WTC11 (cell line): Measurements from ENCODE around the gene RBMS2. TPM values are rescaled to one million over a fixed set of nuclear protein-coding genes. Genes with fewer than 3 reads are reported as not detected.

ENCODE experiments used
- ATAC-seq: fragments of 200-7000 bp; cut with Tn5 transposase; 2 replicates; pipeline ENCODE4 v1.10.0; 2021; ENCODE audit warnings: mild to moderate bottlenecking, moderate library complexity
- CTCF ChIA-PET: fragments of 300-600 bp; sonication (Branson Sonifier 250); formaldehyde crosslinking; loops from one replicate; lab custom pipeline; 2021; ENCODE audit warnings: antibody characterized with exemption; lab: Charles Lee
- POLR2A ChIA-PET: fragments of 350-600 bp; sonication (Branson Sonifier 250); formaldehyde crosslinking; loops from one replicate; lab custom pipeline; 2021; ENCODE audit warnings: antibody characterized with exemption; lab: Charles Lee
- DNase-seq: peaks from one replicate; pipeline ENCODE4 v3.0.0; 2021; ENCODE audit warnings: low spot score
- H3K27ac Mint-ChIP-seq: 2 replicates; pipeline ENCODE4 v1.8.0; 2021; ENCODE audit warnings: mixed read lengths
- H3K27me3 Mint-ChIP-seq: 2 replicates; pipeline ENCODE4 v1.8.0; 2021; ENCODE audit warnings: low read depth, mild to moderate bottlenecking, moderate library complexity, mixed read lengths
- H3K36me3 Mint-ChIP-seq: 2 replicates; pipeline ENCODE4 v1.8.0; 2021; ENCODE audit warnings: mixed read lengths
- H3K4me1 Mint-ChIP-seq: 2 replicates; pipeline ENCODE4 v1.8.0; 2022; ENCODE audit warnings: mixed read lengths
- H3K4me3 Mint-ChIP-seq: 2 replicates; pipeline ENCODE4 v1.8.0; 2021; ENCODE audit warnings: mild to moderate bottlenecking, moderate library complexity, mixed read lengths
- H3K9me3 Mint-ChIP-seq: 2 replicates; pipeline ENCODE4 v1.8.0; 2021; ENCODE audit warnings: mixed read lengths
- ETV6 ChIP-seq: sonication (generic); formaldehyde crosslinking; IDR thresholded peaks from 2 replicates; pipeline ENCODE4 v1.8.1; 2022; ENCODE audit warnings: mild to moderate bottlenecking, missing genetic modification reagents
- FOXK1 ChIP-seq: sonication (generic); formaldehyde crosslinking; IDR thresholded peaks from 2 replicates; pipeline ENCODE4 v1.8.0; 2022; ENCODE audit warnings: mild to moderate bottlenecking, moderate library complexity, missing genetic modification reagents
- GTF2I ChIP-seq: fragments of 250-450 bp; sonication (Bioruptor Pico); conservative IDR thresholded peaks from 2 replicates; pipeline ENCODE4 v1.4.0; 2021; ENCODE audit warnings: mild to moderate bottlenecking
- KAT7 ChIP-seq: sonication (generic); formaldehyde crosslinking; IDR thresholded peaks from 2 replicates; pipeline ENCODE4 v1.8.1; 2023; ENCODE audit warnings: missing genetic modification reagents, mild to moderate bottlenecking, borderline replicate concordance
- MYBL2 ChIP-seq: sonication (generic); formaldehyde crosslinking; IDR thresholded peaks from 2 replicates; pipeline ENCODE4 v1.8.1; 2023; ENCODE audit warnings: mild to moderate bottlenecking, moderate library complexity, missing genetic modification reagents
- NR2C2 ChIP-seq: sonication (generic); formaldehyde crosslinking; IDR thresholded peaks from 2 replicates; pipeline ENCODE4 v1.8.0; 2022; ENCODE audit warnings: mild to moderate bottlenecking, missing genetic modification reagents
- SP1 ChIP-seq: sonication (generic); formaldehyde crosslinking; conservative IDR thresholded peaks from 2 replicates; pipeline ENCODE4 v1.8.1; 2022; ENCODE audit warnings: missing genetic modification reagents
- TP53 ChIP-seq: sonication (generic); formaldehyde crosslinking; IDR thresholded peaks from 2 replicates; pipeline ENCODE4 v1.8.1; 2023; ENCODE audit warnings: mild to moderate bottlenecking, missing genetic modification reagents
- ZBTB21 ChIP-seq: sonication (generic); formaldehyde crosslinking; IDR thresholded peaks from 2 replicates; pipeline ENCODE4 v1.8.1; 2023; ENCODE audit warnings: mild to moderate bottlenecking, missing genetic modification reagents, borderline replicate concordance
- ZNF263 ChIP-seq: sonication (generic); formaldehyde crosslinking; IDR thresholded peaks from 2 replicates; pipeline ENCODE4 v1.8.1; 2022; ENCODE audit warnings: low read depth, mild to moderate bottlenecking, moderate library complexity, missing genetic modification reagents
- ZNF416 ChIP-seq: fragments of 250-450 bp; sonication (Bioruptor Pico); IDR thresholded peaks from 2 replicates; pipeline ENCODE4 v1.9.0; 2021; ENCODE audit warnings: mild to moderate bottlenecking, inconsistent platforms
- ZNF512 ChIP-seq: sonication (generic); formaldehyde crosslinking; IDR thresholded peaks from 2 replicates; pipeline ENCODE4 v1.8.1; 2022; ENCODE audit warnings: missing genetic modification reagents, borderline replicate concordance
- ZNF532 ChIP-seq: fragments of 250-450 bp; sonication (Bioruptor Pico); IDR thresholded peaks from 2 replicates; pipeline ENCODE4 v1.9.0; 2021; ENCODE audit warnings: mild to moderate bottlenecking, borderline replicate concordance
- ZNF671 ChIP-seq: fragments of 250-450 bp; sonication (Bioruptor Pico); IDR thresholded peaks from 2 replicates; pipeline ENCODE4 v1.8.0; 2021; ENCODE audit warnings: mild to moderate bottlenecking
- total RNA-seq: library from RNA; stranded (reverse); gene quantifications from 3 replicates; pipeline ENCODE4 v1.2.3, GENCODE V29; 2021
- TF ChIP-seq, protein P1 (sequence below): sonication (generic); formaldehyde crosslinking; IDR thresholded peaks from 2 replicates; pipeline ENCODE4 v1.8.1; 2023; ENCODE audit warnings: mild to moderate bottlenecking, missing genetic modification reagents, moderate library complexity
- TF ChIP-seq, protein P2 (sequence below): fragments of 250-450 bp; sonication (Bioruptor Pico); IDR thresholded peaks from 2 replicates; pipeline ENCODE4 v1.9.0; 2021; ENCODE audit warnings: mild to moderate bottlenecking
- TF ChIP-seq, protein P3 (sequence below): sonication (generic); formaldehyde crosslinking; IDR thresholded peaks from 2 replicates; pipeline ENCODE4 v1.8.1; 2022; ENCODE audit warnings: mild to moderate bottlenecking, missing genetic modification reagents, moderate library complexity, borderline replicate concordance
- TF ChIP-seq, protein P4 (sequence below): sonication (generic); formaldehyde crosslinking; IDR thresholded peaks from 2 replicates; pipeline ENCODE4 v1.8.0; 2022; ENCODE audit warnings: mild to moderate bottlenecking, missing genetic modification reagents
- TF ChIP-seq, protein P5 (sequence below): sonication (generic); formaldehyde crosslinking; IDR thresholded peaks from 2 replicates; pipeline ENCODE4 v1.8.0; 2022; ENCODE audit warnings: mild to moderate bottlenecking, missing genetic modification reagents
- TF ChIP-seq, protein P6 (sequence below): sonication (generic); formaldehyde crosslinking; IDR thresholded peaks from 2 replicates; pipeline ENCODE4 v1.8.1; 2022; ENCODE audit warnings: low read depth, mild to moderate bottlenecking, moderate library complexity, missing genetic modification reagents, borderline replicate concordance
- TF ChIP-seq, protein P7 (sequence below): sonication (generic); formaldehyde crosslinking; IDR thresholded peaks from 2 replicates; pipeline ENCODE4 v1.8.1; 2023; ENCODE audit warnings: mild to moderate bottlenecking, missing genetic modification reagents

Gene RBMS2
- total RNA-seq, 1 experiment from 2014 or later = 16.7 TPM

DNA sequence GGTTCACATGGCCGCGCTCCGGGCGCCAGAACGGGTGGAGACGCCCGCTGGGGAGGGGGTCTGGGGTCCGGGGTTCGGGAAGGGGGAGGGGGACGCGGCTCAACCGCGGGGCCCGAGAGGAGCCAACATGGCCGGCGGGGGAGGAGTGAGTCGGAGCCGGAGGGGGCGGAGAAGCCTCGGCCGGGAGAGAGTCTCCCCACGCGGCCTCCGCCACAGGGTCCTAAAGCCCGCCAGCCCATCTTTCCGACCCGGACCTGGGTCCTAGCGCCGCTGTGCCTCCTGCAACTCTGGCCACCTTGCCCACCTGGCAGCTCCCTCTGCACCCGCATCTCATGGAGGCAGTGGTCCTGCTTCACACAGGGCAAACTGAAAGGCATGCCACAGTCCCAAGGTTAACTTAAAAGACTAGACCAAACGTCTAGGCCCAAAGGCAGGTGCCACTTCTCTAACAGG lies 108.6 kb downstream of the RBMS2 start, which contains the start of gene BAZ2A:
Gene BAZ2A, minus strand, starts transcription at position 147 of the 453 bp plus-strand sequence. CDS start 12,796 bp downstream, outside the sequence.
- no peaks in the 10 kb centered on the region for H3K27me3 Mint-ChIP-seq
- ChIA-PET CTCF (interaction anchor here (0.6 to 1.8 kb wide), 5 partner anchors 33 to 627 kb away, joined by 3 to 6 read pairs (median 4); partner anchors contain the start of gene PTGES3), POLR2A (interaction anchor here (1.0 kb wide), 1 partner anchor 34 kb away, joined by 3 read pairs; no protein-coding TSS in a partner anchor)
- H3K4me1 Mint-ChIP-seq = peaks cover 55% of the 10 kb centered on the region
- peaks cover 12% of the 10 kb centered on the region for H3K36me3 Mint-ChIP-seq
- H3K4me3 Mint-ChIP-seq = peak within 1 kb of the TSS; percentile 92
- ATAC-seq (peak; percentile 16), DNase-seq (peak; percentile 94)
- H3K9me3 Mint-ChIP-seq = no peaks in the 10 kb centered on the region
- H3K27ac Mint-ChIP-seq = peak within 1 kb of the TSS; percentile 66
- peak; percentile 55; the same call in 1 of the 2 replicates for TF ChIP-seq GTF2I (CRISPR knock-in tag)
- no peak for TF ChIP-seq NR2C2
- TF ChIP-seq, protein P1, sequence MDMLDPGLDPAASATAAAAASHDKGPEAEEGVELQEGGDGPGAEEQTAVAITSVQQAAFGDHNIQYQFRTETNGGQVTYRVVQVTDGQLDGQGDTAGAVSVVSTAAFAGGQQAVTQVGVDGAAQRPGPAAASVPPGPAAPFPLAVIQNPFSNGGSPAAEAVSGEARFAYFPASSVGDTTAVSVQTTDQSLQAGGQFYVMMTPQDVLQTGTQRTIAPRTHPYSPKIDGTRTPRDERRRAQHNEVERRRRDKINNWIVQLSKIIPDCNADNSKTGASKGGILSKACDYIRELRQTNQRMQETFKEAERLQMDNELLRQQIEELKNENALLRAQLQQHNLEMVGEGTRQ (CRISPR knock-in tag) = peak; percentile 46; the same call in 1 of the 2 replicates
- peak; percentile 29; the same call in 1 of the 2 replicates for TF ChIP-seq ZNF416 (CRISPR knock-in tag)
- TF ChIP-seq, protein P2, sequence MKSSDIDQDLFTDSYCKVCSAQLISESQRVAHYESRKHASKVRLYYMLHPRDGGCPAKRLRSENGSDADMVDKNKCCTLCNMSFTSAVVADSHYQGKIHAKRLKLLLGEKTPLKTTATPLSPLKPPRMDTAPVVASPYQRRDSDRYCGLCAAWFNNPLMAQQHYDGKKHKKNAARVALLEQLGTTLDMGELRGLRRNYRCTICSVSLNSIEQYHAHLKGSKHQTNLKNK (CRISPR knock-in tag) = no peak
- TF ChIP-seq, protein P3, sequence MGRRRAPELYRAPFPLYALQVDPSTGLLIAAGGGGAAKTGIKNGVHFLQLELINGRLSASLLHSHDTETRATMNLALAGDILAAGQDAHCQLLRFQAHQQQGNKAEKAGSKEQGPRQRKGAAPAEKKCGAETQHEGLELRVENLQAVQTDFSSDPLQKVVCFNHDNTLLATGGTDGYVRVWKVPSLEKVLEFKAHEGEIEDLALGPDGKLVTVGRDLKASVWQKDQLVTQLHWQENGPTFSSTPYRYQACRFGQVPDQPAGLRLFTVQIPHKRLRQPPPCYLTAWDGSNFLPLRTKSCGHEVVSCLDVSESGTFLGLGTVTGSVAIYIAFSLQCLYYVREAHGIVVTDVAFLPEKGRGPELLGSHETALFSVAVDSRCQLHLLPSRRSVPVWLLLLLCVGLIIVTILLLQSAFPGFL (CRISPR knock-in tag) = no peak
- TF ChIP-seq ZNF532 (CRISPR knock-in tag) = 0 out of 2 replicates have a peak, but pooled peaks have one; percentile 52
- TF ChIP-seq, protein P4, sequence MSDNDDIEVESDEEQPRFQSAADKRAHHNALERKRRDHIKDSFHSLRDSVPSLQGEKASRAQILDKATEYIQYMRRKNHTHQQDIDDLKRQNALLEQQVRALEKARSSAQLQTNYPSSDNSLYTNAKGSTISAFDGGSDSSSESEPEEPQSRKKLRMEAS (CRISPR knock-in tag) = peak; percentile 65; the same call in 1 of the 2 replicates
- TF ChIP-seq SP1 (CRISPR knock-in tag) = peak; percentile 95
- no peak; the same call in 1 of the 2 replicates for TF ChIP-seq ZNF671 (CRISPR knock-in tag)
- no peak for TF ChIP-seq ZBTB21
- TF ChIP-seq TP53 (CRISPR knock-in tag) = no peak
- peak; percentile 82 for TF ChIP-seq FOXK1 (CRISPR knock-in tag)
- TF ChIP-seq ETV6 (CRISPR knock-in tag) = peak; percentile 37; the same call in 1 of the 2 replicates
- peak; percentile 79; the same call in 1 of the 2 replicates for TF ChIP-seq KAT7 (CRISPR knock-in tag)
- TF ChIP-seq ZNF263 (CRISPR knock-in tag) = no peak
- TF ChIP-seq ZNF512 (CRISPR knock-in tag) = no peak
- TF ChIP-seq, protein P5, sequence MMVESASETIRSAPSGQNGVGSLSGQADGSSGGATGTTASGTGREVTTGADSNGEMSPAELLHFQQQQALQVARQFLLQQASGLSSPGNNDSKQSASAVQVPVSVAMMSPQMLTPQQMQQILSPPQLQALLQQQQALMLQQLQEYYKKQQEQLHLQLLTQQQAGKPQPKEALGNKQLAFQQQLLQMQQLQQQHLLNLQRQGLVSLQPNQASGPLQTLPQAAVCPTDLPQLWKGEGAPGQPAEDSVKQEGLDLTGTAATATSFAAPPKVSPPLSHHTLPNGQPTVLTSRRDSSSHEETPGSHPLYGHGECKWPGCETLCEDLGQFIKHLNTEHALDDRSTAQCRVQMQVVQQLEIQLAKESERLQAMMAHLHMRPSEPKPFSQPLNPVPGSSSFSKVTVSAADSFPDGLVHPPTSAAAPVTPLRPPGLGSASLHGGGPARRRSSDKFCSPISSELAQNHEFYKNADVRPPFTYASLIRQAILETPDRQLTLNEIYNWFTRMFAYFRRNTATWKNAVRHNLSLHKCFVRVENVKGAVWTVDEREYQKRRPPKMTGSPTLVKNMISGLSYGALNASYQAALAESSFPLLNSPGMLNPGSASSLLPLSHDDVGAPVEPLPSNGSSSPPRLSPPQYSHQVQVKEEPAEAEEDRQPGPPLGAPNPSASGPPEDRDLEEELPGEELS (CRISPR knock-in tag) = peak; percentile 66; the same call in 1 of the 2 replicates
- TF ChIP-seq, protein P6, sequence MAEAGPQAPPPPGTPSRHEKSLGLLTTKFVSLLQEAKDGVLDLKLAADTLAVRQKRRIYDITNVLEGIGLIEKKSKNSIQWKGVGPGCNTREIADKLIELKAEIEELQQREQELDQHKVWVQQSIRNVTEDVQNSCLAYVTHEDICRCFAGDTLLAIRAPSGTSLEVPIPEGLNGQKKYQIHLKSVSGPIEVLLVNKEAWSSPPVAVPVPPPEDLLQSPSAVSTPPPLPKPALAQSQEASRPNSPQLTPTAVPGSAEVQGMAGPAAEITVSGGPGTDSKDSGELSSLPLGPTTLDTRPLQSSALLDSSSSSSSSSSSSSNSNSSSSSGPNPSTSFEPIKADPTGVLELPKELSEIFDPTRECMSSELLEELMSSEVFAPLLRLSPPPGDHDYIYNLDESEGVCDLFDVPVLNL (CRISPR knock-in tag) = no peak
- TF ChIP-seq MYBL2 (CRISPR knock-in tag) = peak; percentile 53; the same call in 1 of the 2 replicates
- TF ChIP-seq, protein P7, sequence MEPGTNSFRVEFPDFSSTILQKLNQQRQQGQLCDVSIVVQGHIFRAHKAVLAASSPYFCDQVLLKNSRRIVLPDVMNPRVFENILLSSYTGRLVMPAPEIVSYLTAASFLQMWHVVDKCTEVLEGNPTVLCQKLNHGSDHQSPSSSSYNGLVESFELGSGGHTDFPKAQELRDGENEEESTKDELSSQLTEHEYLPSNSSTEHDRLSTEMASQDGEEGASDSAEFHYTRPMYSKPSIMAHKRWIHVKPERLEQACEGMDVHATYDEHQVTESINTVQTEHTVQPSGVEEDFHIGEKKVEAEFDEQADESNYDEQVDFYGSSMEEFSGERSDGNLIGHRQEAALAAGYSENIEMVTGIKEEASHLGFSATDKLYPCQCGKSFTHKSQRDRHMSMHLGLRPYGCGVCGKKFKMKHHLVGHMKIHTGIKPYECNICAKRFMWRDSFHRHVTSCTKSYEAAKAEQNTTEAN (CRISPR knock-in tag) = no peak
